Loucy (cell line): ENCODE measurements around the gene P4HA1.

ENCODE experiments used
- H2AFZ ChIP-seq: fragments of 200-600 bp; sonication (generic); 2 replicates; pipeline ENCODE4 v1.6.0; 2016; ENCODE audit warnings: antibody characterized with exemption, mild to moderate bottlenecking, low read length, moderate library complexity
- H3F3A ChIP-seq: fragments of 200-600 bp; 2 replicates; pipeline ENCODE4 v1.6.0; 2016; ENCODE audit warnings: antibody characterized with exemption, low read depth, mild to moderate bottlenecking
- H3K27me3 ChIP-seq: fragments of 200-600 bp; sonication (generic); 2 replicates; pipeline ENCODE4 v1.6.1; 2014; ENCODE audit warnings: low read length, mild to moderate bottlenecking; ENCODE audit not compliant: insufficient read depth, poor library complexity, severe bottlenecking
- H3K36me3 ChIP-seq: fragments of 200-600 bp; sonication (generic); 2 replicates; pipeline ENCODE4 v1.6.1; 2016; ENCODE audit warnings: low read length; ENCODE audit not compliant: insufficient read depth
- H3K4me1 ChIP-seq: fragments of 200-600 bp; sonication (generic); 2 replicates; pipeline ENCODE4 v1.5.1; 2014; ENCODE audit warnings: low read length, mild to moderate bottlenecking; ENCODE audit not compliant: insufficient read depth, poor library complexity, severe bottlenecking
- H3K4me2 ChIP-seq: fragments of 200-600 bp; sonication (generic); 2 replicates; pipeline ENCODE4 v1.6.0; 2014; ENCODE audit warnings: antibody characterized with exemption, low read length, low read depth, mild to moderate bottlenecking; ENCODE audit not compliant: poor library complexity, severe bottlenecking
- H3K4me3 ChIP-seq: fragments of 200-600 bp; sonication (generic); 2 replicates; pipeline ENCODE4 v1.5.1; 2014; ENCODE audit warnings: low read length, mild to moderate bottlenecking, mixed read lengths; ENCODE audit not compliant: poor library complexity, severe bottlenecking
- H3K79me2 ChIP-seq: fragments of 200-600 bp; sonication (generic); 2 replicates; pipeline ENCODE4 v1.6.1; 2014; ENCODE audit warnings: low read length; ENCODE audit not compliant: insufficient read depth
- H3K9ac ChIP-seq: fragments of 200-600 bp; sonication (generic); 2 replicates; pipeline ENCODE4 v1.6.0; 2014; ENCODE audit warnings: mild to moderate bottlenecking, low read depth, low read length, moderate library complexity; ENCODE audit not compliant: poor library complexity, severe bottlenecking
- H3K9me2 ChIP-seq: fragments of 200-600 bp; sonication (generic); replicated peaks from 2 replicates; pipeline ENCODE4 v1.6.1; 2016; ENCODE audit warnings: low read depth, low read length, mixed read lengths
- H3K9me3 ChIP-seq: fragments of 200-600 bp; sonication (generic); 2 replicates; pipeline ENCODE4 v1.6.1; 2014; ENCODE audit warnings: mild to moderate bottlenecking, antibody characterized with exemption, low read length, low read depth; ENCODE audit not compliant: insufficient read depth
- H4K20me1 ChIP-seq: fragments of 200-600 bp; sonication (generic); 2 replicates; pipeline ENCODE4 v1.6.0; 2014; ENCODE audit warnings: antibody characterized with exemption, low read length, mild to moderate bottlenecking; ENCODE audit not compliant: insufficient read depth, poor library complexity, severe bottlenecking
- CTCF ChIP-seq: fragments of 200-600 bp; sonication (generic); conservative IDR thresholded peaks from 2 replicates; pipeline ENCODE4 v1.5.1; 2014; ENCODE audit warnings: mild to moderate bottlenecking, antibody characterized with exemption, low read length
- EZH2phosphoT487 ChIP-seq: fragments of 200-600 bp; IDR thresholded peaks from 2 replicates; pipeline ENCODE4 v1.6.1; 2018; ENCODE audit warnings: antibody characterized with exemption, mild to moderate bottlenecking, moderate library complexity, borderline replicate concordance

The P4HA1 gene

GRCh38 chr10:73119457-73119856, 22.8 kb upstream of the P4HA1 start:
- Histone ChIP-seq H3K9ac (no peak overlapping the region), H3K27me3 (no peaks in the 10 kb centered on the region), H3K36me3 (no peaks in the 10 kb centered on the region), H3K9me3 (no peaks in the 10 kb centered on the region), H3K4me1 (no peaks in the 10 kb centered on the region), H3K79me2 (no peaks in the 10 kb centered on the region), H4K20me1 (no peaks in the 10 kb centered on the region), H2AFZ (no peak overlapping the region), H3K9me2 (no peaks in the 10 kb centered on the region), H3F3A (no peaks in the 10 kb centered on the region), H3K4me3 (no peak overlapping the region), H3K4me2 (no peak overlapping the region)
- TF ChIP-seq CTCF, result no peak
- no peak for TF ChIP-seq EZH2phosphoT487

DNA sequence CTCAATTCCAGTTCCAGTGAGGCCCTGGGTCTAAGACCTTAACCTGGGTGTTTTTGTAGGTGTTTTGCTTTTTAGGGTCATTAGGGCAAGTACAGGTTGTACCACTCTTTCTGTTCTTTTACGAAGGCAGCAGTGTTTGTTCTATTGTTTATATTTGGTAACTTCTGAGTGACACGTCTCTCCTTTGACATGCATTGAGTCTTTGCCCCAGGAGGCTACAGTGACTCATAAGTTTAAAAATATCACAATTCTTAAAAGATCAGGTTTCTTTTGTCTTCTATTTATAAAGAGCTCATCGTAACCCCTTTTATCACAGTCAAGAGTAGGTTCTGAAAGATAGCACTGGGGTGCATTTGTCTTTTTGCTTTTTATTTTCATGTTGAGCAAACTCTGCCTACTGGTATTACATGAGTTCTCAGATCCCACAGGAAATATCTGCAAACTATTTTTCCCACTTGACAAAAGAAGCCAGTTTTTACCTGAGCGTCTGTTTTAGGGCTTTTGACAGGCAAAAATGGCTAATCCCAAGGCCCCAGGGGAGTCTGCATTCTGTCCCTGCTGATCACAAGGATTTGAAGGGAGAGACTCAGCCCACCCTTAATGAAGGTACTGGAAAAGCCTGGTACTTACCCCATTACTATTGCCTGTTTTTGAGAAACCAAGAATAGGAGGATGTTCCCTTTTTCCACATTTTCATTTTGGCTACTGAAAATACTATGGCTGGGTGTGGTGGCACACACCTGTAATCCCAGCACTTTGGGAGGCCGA, 21.5 kb upstream of the P4HA1 start:
- Histone ChIP-seq H3K4me2 (no peak overlapping the region), H2AFZ (no peak overlapping the region), H3K79me2 (no peaks in the 10 kb centered on the region), H3K9me3 (no peaks in the 10 kb centered on the region), H3K9me2 (no peaks in the 10 kb centered on the region), H3K4me3 (no peak overlapping the region), H3K36me3 (no peaks in the 10 kb centered on the region), H3K27me3 (no peaks in the 10 kb centered on the region), H3F3A (no peaks in the 10 kb centered on the region), H3K4me1 (no peaks in the 10 kb centered on the region), H3K9ac (no peak overlapping the region), H4K20me1 (no peaks in the 10 kb centered on the region)
- TF ChIP-seq CTCF (no peak), EZH2phosphoT487 (no peak)

DNA sequence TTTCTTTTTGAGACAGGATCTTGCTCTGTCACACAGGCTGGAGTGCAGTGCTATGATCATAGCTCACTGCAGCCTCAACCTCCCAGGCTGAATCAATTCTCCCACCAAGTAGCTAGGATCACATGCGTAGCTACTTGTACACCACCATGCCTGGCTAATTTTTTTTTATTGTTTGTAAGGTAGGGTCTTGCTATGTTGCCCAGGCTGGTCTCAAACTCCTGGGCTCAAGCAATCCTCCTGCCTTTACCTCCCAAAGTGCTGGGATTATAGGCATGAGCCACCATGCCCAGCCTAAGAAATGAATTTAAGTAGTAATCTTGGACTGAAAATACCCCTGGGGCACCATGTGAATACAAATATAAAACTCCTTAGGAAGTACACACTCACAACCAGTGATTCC, 19.4 kb upstream of the P4HA1 start:
- Histone ChIP-seq H3K27me3 (no peaks in the 10 kb centered on the region), H3K36me3 (no peaks in the 10 kb centered on the region), H3K4me3 (no peak overlapping the region), H3F3A (0 out of 2 replicates have a peak, but pooled peaks cover 2% of the 10 kb centered on the region), H2AFZ (no peak overlapping the region), H3K4me1 (no peaks in the 10 kb centered on the region), H3K9me3 (no peaks in the 10 kb centered on the region), H3K9me2 (no peaks in the 10 kb centered on the region), H3K9ac (no peak overlapping the region), H3K79me2 (no peaks in the 10 kb centered on the region), H3K4me2 (no peak overlapping the region), H4K20me1 (no peaks in the 10 kb centered on the region)
- no peak for TF ChIP-seq EZH2phosphoT487
- no peak for TF ChIP-seq CTCF
